Testis (tissue), 3 donors: Measurements from ENCODE around the gene FBXO24. TPM values are rescaled to one million over a fixed set of nuclear protein-coding genes. Genes with fewer than 3 reads are reported as not detected.

ENCODE experiments used
- DNase-seq: peaks from one replicate; pipeline ENCODE4 v3.0.0-alpha.2; 2019
- H3K27ac ChIP-seq, 2 donors: fragments of 200-600 bp; sonication (generic); one replicate each; pipeline ENCODE4 v1.5.1; 2019
- H3K27me3 ChIP-seq: fragments of 200-600 bp; sonication (generic); one replicate; pipeline ENCODE4 v1.5.1; 2019
- H3K36me3 ChIP-seq: fragments of 200-600 bp; sonication (generic); one replicate; pipeline ENCODE4 v1.5.1; 2017; ENCODE audit warnings: low read depth; ENCODE audit errors: missing control alignments
- H3K4me1 ChIP-seq: fragments of 200-600 bp; sonication (generic); one replicate; pipeline ENCODE4 v1.5.1; 2019
- H3K4me3 ChIP-seq, 2 donors: fragments of 200-600 bp; sonication (generic); one replicate each; pipeline ENCODE4 v1.5.1; 2017 to 2019
- H3K9me3 ChIP-seq: fragments of 200-600 bp; sonication (generic); one replicate; pipeline ENCODE4 v1.5.1; 2017
- CTCF ChIP-seq, 3 experiments: fragments of 450-650 bp in 2 of 3; fragments of 200-600 bp in 1 of 3; sonication (generic) in 1 of 3; IDR thresholded peaks; one replicate each; pipeline ENCODE4 v1.5.1; 2016 to 2019; ENCODE audit warnings: antibody characterized with exemption in 3 of 3, mild to moderate bottlenecking in 2 of 3, moderate library complexity in 1 of 3
- POLR2A ChIP-seq: fragments of 450-650 bp; IDR thresholded peaks from one replicate; pipeline ENCODE4 v1.6.1; 2017; ENCODE audit warnings: antibody characterized with exemption, mild to moderate bottlenecking, moderate library complexity
- WGBS, 2 donors: methylation state at CpG; one replicate each; pipeline ENCODE4 v1.1.5; 2018; 5-methylcytosine and 5-hydroxymethylcytosine counted together
- intact Hi-C: fragments of 100-400 bp; cut with DNase I; formaldehyde crosslinking; loops from one replicate; pipeline ENCODE4 v1.15.1; 2023; ENCODE audit warnings: low total_unique reads
- polyA plus RNA-seq: library from polyadenylated mRNA; stranded (reverse); fragments of 350-450 nt; fragmentation: Illumina TruSeq; extraction: RNeasy Lipid Tissue Mini Kit (QIAGEN cat#74804); gene quantifications from one replicate; pipeline ENCODE4 v1.2.3, GENCODE V29; 2014; ENCODE audit warnings: low read depth, low replicate concordance; ENCODE audit not compliant: insufficient read depth
- total RNA-seq, 2 donors: library from RNA; depleted of rRNA; stranded (reverse); fragments of >200 nt; gene quantifications; one replicate each; pipeline ENCODE4 v1.2.3, GENCODE V29; 2016

FBXO24 gene
- total and polyA plus RNA-seq, 3 donors from 2014 or later: 37.5 to 112 (median 74.5) TPM

- WGBS, 2 donors: 93 to 98% methylated on average over 5 of the region's 5 CpGs
- no peaks in the 10 kb centered on the region for H3K36me3 ChIP-seq
- H3K4me3 ChIP-seq: no peak overlapping the region
- TF ChIP-seq CTCF (IDR thresholded peaks at IDR 0.05) (no peak), POLR2A (no peak)
- intact Hi-C loops: no loop called here
- H3K27ac ChIP-seq: no peak overlapping the region
- DNase-seq: no peak
- H3K9me3 ChIP-seq: no peaks in the 10 kb centered on the region
- no peaks in the 10 kb centered on the region for H3K27me3 ChIP-seq
- H3K4me1 ChIP-seq: peaks cover 23% of the 10 kb centered on the region
Observed at GRCh38 chr7:100609958-100610357, 23.8 kb downstream of the FBXO24 start.

- Histone ChIP-seq H3K4me1 (peaks cover 13% of the 10 kb centered on the region), H3K9me3 (no peaks in the 10 kb centered on the region), H3K36me3 (no peaks in the 10 kb centered on the region), H3K4me3 (peak within 1 kb of the TSS; percentile 61 to 79), H3K27me3 (no peaks in the 10 kb centered on the region), H3K27ac (peak within 1 kb of the TSS; percentile 90 to 91)
- 0% methylated on average over 22 to 61 of the region's 61 CpGs for WGBS, 2 donors
- TF ChIP-seq POLR2A (peak; percentile 58), CTCF (IDR thresholded peaks at IDR 0.05) (no peak)
- intact Hi-C loops: no loop called here
- peak; percentile 100 for DNase-seq
Observed at GRCh38 chr7:100611983-100612729, 26.0 kb downstream of the FBXO24 start, which contains the start of gene MOSPD3. Gene MOSPD3, plus strand, starts transcription at chr7:100612540. Its CDS starts 252 bp downstream, at chr7:100612792.

- TF ChIP-seq POLR2A (no peak), CTCF (IDR thresholded peaks at IDR 0.05) (no peak)
- peak overlapping the region; percentile 61 to 79 for H3K4me3 ChIP-seq
- no peaks in the 10 kb centered on the region for H3K36me3 ChIP-seq
- DNase-seq: peak; percentile 37
- peaks cover 13% of the 10 kb centered on the region for H3K4me1 ChIP-seq
- peak overlapping the region; percentile 90 to 91 for H3K27ac ChIP-seq
- intact Hi-C loops: no loop called here
- H3K9me3 ChIP-seq: no peaks in the 10 kb centered on the region
- WGBS, 2 donors: 0 to 20% methylated on average over 1 to 29 of the region's 29 CpGs
- H3K27me3 ChIP-seq: no peaks in the 10 kb centered on the region
Observed at GRCh38 chr7:100612730-100613390, 26.7 kb downstream of the FBXO24 start.

GRCh38 chr7:100613412-100614175 is 27.5 kb downstream of the FBXO24 start:
- Histone ChIP-seq H3K27ac (no peak overlapping the region), H3K27me3 (no peaks in the 10 kb centered on the region), H3K36me3 (no peaks in the 10 kb centered on the region), H3K9me3 (no peaks in the 10 kb centered on the region), H3K4me1 (peaks cover 13% of the 10 kb centered on the region), H3K4me3 (peak overlapping the region in 1 of 2 donors; percentile 79)
- TF ChIP-seq CTCF (IDR thresholded peaks at IDR 0.05) (no peak), POLR2A (no peak)
- intact Hi-C loops: no loop called here
- DNase-seq: no peak
- 82 to 86% methylated on average over 12 to 13 of the region's 13 CpGs for WGBS, 2 donors
